SK-N-SH (cell line): ENCODE results near the gene RRP1B.

ENCODE experiments used
- CTCF ChIP-seq: fragments of 200-600 bp; sonication (generic); IDR thresholded peaks from 2 replicates; pipeline ENCODE4 v1.6.1; 2017; ENCODE audit warnings: antibody characterized with exemption, mild to moderate bottlenecking, moderate library complexity
- ELF1 ChIP-seq: IDR thresholded peaks from 2 replicates; pipeline ENCODE4 v1.4.0; 2012
- EZH2phosphoT487 ChIP-seq: fragments of 200-600 bp; sonication (generic); IDR thresholded peaks from 2 replicates; pipeline ENCODE4 v1.6.1; 2017; ENCODE audit warnings: low read depth, mixed run types, mild to moderate bottlenecking, antibody characterized with exemption, moderate library complexity, borderline replicate concordance
- GATA2 ChIP-seq: sonication (generic); formaldehyde crosslinking; IDR thresholded peaks from 2 replicates; pipeline ENCODE4 v1.5.0; 2020; ENCODE audit warnings: mild to moderate bottlenecking, missing genetic modification reagents
- IRF3 ChIP-seq: fragments of 150-350 bp; IDR thresholded peaks from 2 replicates; pipeline ENCODE4 v1.6.1; 2016; ENCODE audit warnings: mild to moderate bottlenecking, low read depth, low read length
- MAX ChIP-seq: IDR thresholded peaks from 2 replicates; pipeline ENCODE4 v1.4.0; 2012; ENCODE audit warnings: low read depth
- MXI1 ChIP-seq: IDR thresholded peaks from 2 replicates; pipeline ENCODE4 v1.6.1; 2012; ENCODE audit warnings: mild to moderate bottlenecking, low read depth, low read length, improper control_type of control experiment
- PBX3 ChIP-seq: IDR thresholded peaks from 2 replicates; pipeline ENCODE4; 2012
- POLR2AphosphoS5 ChIP-seq: IDR thresholded peaks from 2 replicates; pipeline ENCODE4 v1.6.1; 2012; ENCODE audit warnings: low read depth, low read length
- RCOR1 ChIP-seq: fragments of 150-350 bp; IDR thresholded peaks from 2 replicates; pipeline ENCODE4 v1.6.1; 2017; ENCODE audit warnings: antibody characterized with exemption, low read length
- SIN3A ChIP-seq: IDR thresholded peaks from 2 replicates; pipeline ENCODE4 v1.6.1; 2012; ENCODE audit warnings: low read depth, mild to moderate bottlenecking, low read length, moderate library complexity, borderline replicate concordance
- ZBTB33 ChIP-seq: IDR thresholded peaks from 2 replicates; pipeline ENCODE4 v1.4.0; 2012; ENCODE audit warnings: low read depth, borderline replicate concordance

GRCh38 chr21:43717166-43717853 is 58.0 kb downstream of the RRP1B start:
- TF ChIP-seq ZBTB33 (no peak), RCOR1 (no peak), CTCF (no peak), MXI1 (no peak), ELF1 (no peak), SIN3A (no peak), MAX (no peak), EZH2phosphoT487 (no peak), IRF3 (no peak), PBX3 (no peak), POLR2AphosphoS5 (no peak), GATA2 (CRISPR knock-in tag) (no peak)
